GM19099 (cell line): ENCODE results near the gene NSMCE1.

Source experiments
- POLR2A ChIP-seq: IDR thresholded peaks from 3 replicates; pipeline ENCODE4 v1.6.1; 2011; ENCODE audit warnings: low read depth; ENCODE audit not compliant: insufficient read length; ENCODE audit errors: extremely low read depth

The NSMCE1 gene

GRCh38 chr16:27268376-27269299 is at the start of gene NSMCE1:
TSS of gene NSMCE1 (minus strand) at chr16:27268772. CDS start at chr16:27257570, 11,202 bp downstream.
- TF ChIP-seq POLR2A: peak; percentile 93

- TF ChIP-seq POLR2A: no peak
Observed at GRCh38 chr16:27317738-27318391, 49.3 kb upstream of the NSMCE1 start.

GRCh38 chr16:27317320-27317719 is 48.7 kb upstream of the NSMCE1 start:
- TF ChIP-seq POLR2A: no peak

- TF ChIP-seq POLR2A: no peak
Observed at GRCh38 chr16:27316038-27316680, 47.6 kb upstream of the NSMCE1 start.

GRCh38 chr16:27315333-27316037 is 46.9 kb upstream of the NSMCE1 start:
- TF ChIP-seq POLR2A: no peak

GRCh38 chr16:27314986-27315332 is 46.4 kb upstream of the NSMCE1 start:
- TF ChIP-seq POLR2A: no peak

GRCh38 chr16:27314161-27314723 is 45.7 kb upstream of the NSMCE1 start:
- no peak for TF ChIP-seq POLR2A

- TF ChIP-seq POLR2A: peak; percentile 71
Observed at GRCh38 chr16:27313422-27314160, 45.0 kb upstream of the NSMCE1 start, which contains the start of gene IL4R. TSS of gene IL4R (plus strand) at chr16:27313974. CDS start at chr16:27340204, 26,230 bp downstream.

- no peak for TF ChIP-seq POLR2A
Observed at GRCh38 chr16:27312580-27313421, 44.2 kb upstream of the NSMCE1 start.

GRCh38 chr16:27311897-27312303 is 43.3 kb upstream of the NSMCE1 start:
- no peak for TF ChIP-seq POLR2A

- TF ChIP-seq POLR2A: no peak
Observed at GRCh38 chr16:27311448-27311830, 42.9 kb upstream of the NSMCE1 start.

- no peak for TF ChIP-seq POLR2A
Observed at GRCh38 chr16:27310576-27311447, 42.2 kb upstream of the NSMCE1 start.
